Uterus (tissue), 4 donors: ENCODE measurements around the gene TOR1AIP2. TPM values are rescaled to one million over a fixed set of nuclear protein-coding genes. Genes with fewer than 3 reads are reported as not detected.

Source experiments
- DNase-seq, 2 donors: peaks; one replicate each; pipeline ENCODE4 v3.0.0-alpha.2; 2019 to 2020
- H3K27ac ChIP-seq, 2 donors: fragments of 200-600 bp; sonication (generic); 1 replicate in 1 of 2; 2 replicates in 1 of 2; pipeline ENCODE4 v1.5.1; 2016 to 2018
- H3K27me3 ChIP-seq, 2 donors: fragments of 200-600 bp; sonication (generic); one replicate each; pipeline ENCODE4 v1.5.1; 2018 to 2019; ENCODE audit warnings: control low read depth in 1 of 2
- H3K36me3 ChIP-seq, 2 donors: fragments of 200-600 bp; sonication (generic); one replicate each; pipeline ENCODE4 v1.5.1; 2019; ENCODE audit warnings: control low read depth in 1 of 2
- H3K4me1 ChIP-seq, 2 donors: fragments of 200-600 bp; sonication (generic); one replicate each; pipeline ENCODE4 v1.5.1; 2018 to 2019; ENCODE audit warnings: control low read depth in 1 of 2
- H3K4me3 ChIP-seq, 2 donors: fragments of 200-600 bp; sonication (generic); 1 replicate in 1 of 2; 2 replicates in 1 of 2; pipeline ENCODE4 v1.5.1; 2018 to 2019; ENCODE audit warnings: mild to moderate bottlenecking in 1 of 2
- H3K9me3 ChIP-seq, 2 donors: fragments of 200-600 bp; sonication (generic); one replicate each; pipeline ENCODE4 v1.5.1; 2019; ENCODE audit warnings: control low read depth in 1 of 2
- CTCF ChIP-seq, 4 experiments: fragments of 200-600 bp in 2 of 4; fragments of 450-650 bp in 2 of 4; sonication (generic) in 2 of 4; IDR thresholded peaks; one replicate each; pipeline ENCODE4 v1.5.1; 2016 to 2019; ENCODE audit warnings: antibody characterized with exemption in 4 of 4, mild to moderate bottlenecking in 2 of 4, moderate library complexity in 1 of 4
- POLR2A ChIP-seq, 2 donors: fragments of 450-650 bp; IDR thresholded peaks; one replicate each; pipeline ENCODE4 v1.6.1; 2016; ENCODE audit warnings: antibody characterized with exemption in 2 of 2, mild to moderate bottlenecking in 1 of 2, moderate library complexity in 1 of 2
- intact Hi-C: fragments of 100-400 bp; cut with DNase I; formaldehyde crosslinking; loops from one replicate; pipeline ENCODE4 v1.15.1; 2023; ENCODE audit warnings: low total_unique reads
- total RNA-seq, 4 donors: library from RNA; depleted of rRNA in 3 of 4; stranded (reverse); fragments of >200 nt in 3 of 4; gene quantifications; one replicate each; pipeline versions ENCODE4 v1.1.0 to v1.2.4, GENCODE V29; 2014 to 2023
- donor health status: DM: yes; HTN: yes; CAD: no.

Gene TOR1AIP2
- total RNA-seq, 4 donors from 2014 or later = 32.1 to 94.4 (median 58.8) TPM

GRCh38 chr1:179825798-179826460, 51.7 kb downstream of the TOR1AIP2 start:
- intact Hi-C loops = no loop called here
- no peaks in the 10 kb centered on the region for H3K36me3 ChIP-seq
- H3K4me3 ChIP-seq = no peak overlapping the region
- no peaks in the 10 kb centered on the region for H3K27me3 ChIP-seq
- no peaks in the 10 kb centered on the region for H3K9me3 ChIP-seq
- H3K27ac ChIP-seq = no peak overlapping the region
- TF ChIP-seq CTCF (IDR thresholded peaks at IDR 0.05) (no peak), POLR2A (IDR thresholded peaks at IDR 0.05) (no peak)
- DNase-seq = no peak
- H3K4me1 ChIP-seq = no peaks in the 10 kb centered on the region

- intact Hi-C loops = no loop called here
- Histone ChIP-seq H3K27ac (no peak overlapping the region), H3K4me1 (no peaks in the 10 kb centered on the region), H3K4me3 (no peak overlapping the region), H3K36me3 (no peaks in the 10 kb centered on the region), H3K9me3 (no peaks in the 10 kb centered on the region), H3K27me3 (no peaks in the 10 kb centered on the region)
- TF ChIP-seq POLR2A (IDR thresholded peaks at IDR 0.05) (no peak), CTCF (IDR thresholded peaks at IDR 0.05) (no peak)
- DNase-seq = no peak
Observed at GRCh38 chr1:179825206-179825605, 52.4 kb downstream of the TOR1AIP2 start.

- TF ChIP-seq POLR2A (IDR thresholded peaks at IDR 0.05) (no peak), CTCF (IDR thresholded peaks at IDR 0.05) (no peak)
- DNase-seq = no peak
Observed at GRCh38 chr1:179824265-179824664, 53.3 kb downstream of the TOR1AIP2 start.

GRCh38 chr1:179823693-179824092, 53.9 kb downstream of the TOR1AIP2 start:
- Histone ChIP-seq H3K36me3 (no peaks in the 10 kb centered on the region), H3K27me3 (no peaks in the 10 kb centered on the region), H3K9me3 (no peaks in the 10 kb centered on the region), H3K27ac (no peak overlapping the region), H3K4me3 (no peak overlapping the region), H3K4me1 (no peaks in the 10 kb centered on the region)
- intact Hi-C loops = no loop called here
- TF ChIP-seq POLR2A (IDR thresholded peaks at IDR 0.05) (no peak), CTCF (IDR thresholded peaks at IDR 0.05) (no peak)
- DNase-seq = no peak

More at GRCh38 chr1:179824265-179824664, 53.3 kb downstream of the TOR1AIP2 start:
- Histone ChIP-seq H3K36me3 (no peaks in the 10 kb centered on the region), H3K27me3 (no peaks in the 10 kb centered on the region), H3K27ac (no peak overlapping the region), H3K9me3 (no peaks in the 10 kb centered on the region), H3K4me3 (no peak overlapping the region), H3K4me1 (no peaks in the 10 kb centered on the region)
- intact Hi-C loops = no loop called here

- no peak overlapping the region for H3K27ac ChIP-seq
- no peaks in the 10 kb centered on the region for H3K9me3 ChIP-seq
- H3K4me3 ChIP-seq = no peak overlapping the region
- no peaks in the 10 kb centered on the region for H3K27me3 ChIP-seq
- intact Hi-C loops = no loop called here
- TF ChIP-seq CTCF (IDR thresholded peaks at IDR 0.05) = no peak
- TF ChIP-seq POLR2A (IDR thresholded peaks at IDR 0.05) = no peak
- no peaks in the 10 kb centered on the region for H3K36me3 ChIP-seq
- H3K4me1 ChIP-seq = no peaks in the 10 kb centered on the region
- no peak for DNase-seq
Observed at GRCh38 chr1:179822065-179822464, 55.5 kb downstream of the TOR1AIP2 start.
